HepG2 (cell line): Measurements from ENCODE around the gene ZDHHC14. TPM values are rescaled to one million over a fixed set of nuclear protein-coding genes. Genes with fewer than 3 reads are reported as not detected.

ENCODE experiments used
- ATAC-seq: fragments of 200-7000 bp; cut with Tn5 transposase; 3 replicates; pipeline ENCODE4 v1.9.1; 2020; ENCODE audit warnings: mild to moderate bottlenecking, moderate library complexity
- BruUV-seq: library from RNA; stranded (reverse); fragments of 400-500 nt; replicated peaks from 2 replicates; lab custom pipeline; 2021; lab: Mats Ljungman, UMichigan
- CTCF ChIA-PET: fragments of 300-600 bp; formaldehyde crosslinking; extraction: SDS; loops from one replicate; lab custom pipeline; 2021; ENCODE audit warnings: low total read pairs, inconsistent platforms, low intra/inter-chr PET ratio; lab: Yijun Ruan, JAX
- POLR2A ChIA-PET: fragments of 350-600 bp; sonication (Branson Sonifier 250); formaldehyde crosslinking; loops from one replicate; lab custom pipeline; 2020; ENCODE audit warnings: antibody characterized with exemption, inconsistent platforms; lab: Yijun Ruan, JAX
- DNase-seq: peaks from one replicate; pipeline ENCODE4 v3.0.0-alpha.2; 2015; ENCODE audit warnings: low spot score
- FAIRE-seq: peaks from 3 replicates; lab custom pipeline; 2011; peaks lifted over from hg19 to GRCh38; lab: Jason Lieb, UNC
- H2AFZ ChIP-seq: one replicate; pipeline ENCODE4 v1.6.1; 2011; ENCODE audit warnings: low read length, inconsistent platforms
- H3K27ac ChIP-seq: fragments of 300-600 bp; 3 replicates; pipeline ENCODE4 v1.8.0; 2011; ENCODE audit warnings: mixed run types, mild to moderate bottlenecking, mixed read lengths, low read length, inconsistent platforms; ENCODE audit not compliant: insufficient read depth; ENCODE audit errors: extremely low read length
- H3K27me3 ChIP-seq, 2 experiments: fragments of 200-600 bp in 1 of 2; 2 replicates in 1 of 2; 3 replicates in 1 of 2; pipeline versions ENCODE4 v1.6.0 to v1.8.0; 2011; ENCODE audit warnings: low read length in 2 of 2, mild to moderate bottlenecking in 2 of 2, moderate library complexity in 2 of 2, inconsistent platforms in 1 of 2; ENCODE audit not compliant: insufficient read depth in 2 of 2, control insufficient read depth in 1 of 2
- H3K36me3 ChIP-seq, 2 experiments: fragments of 200-600 bp in 1 of 2; replicated peaks in 1 of 2; 2 replicates in 1 of 2; 3 replicates in 1 of 2; pipeline versions ENCODE4 v1.5.1 to v1.8.0; 2011; ENCODE audit warnings: low read length in 2 of 2, inconsistent platforms in 1 of 2; ENCODE audit not compliant: insufficient read depth in 2 of 2, control insufficient read depth in 1 of 2
- H3K4me1 ChIP-seq: 2 replicates; pipeline ENCODE4 v1.5.1; 2012; ENCODE audit warnings: low read length, inconsistent platforms; ENCODE audit not compliant: insufficient read depth
- H3K4me2 ChIP-seq: 2 replicates; pipeline ENCODE4 v1.6.0; 2011; ENCODE audit warnings: low read depth, low read length, inconsistent platforms
- H3K4me3 ChIP-seq, 3 experiments: fragments of 200-600 bp in 1 of 3; sonication (generic), shearing (Covaris generic) in 1 of 3; replicated peaks in 1 of 3; 2 replicates each; pipeline ENCODE4 v1.5.1; 2011 to 2016; ENCODE audit warnings: low read length in 3 of 3, inconsistent platforms in 2 of 3, low read depth in 2 of 3, mild to moderate bottlenecking in 2 of 3, control low read depth in 1 of 3, mixed read lengths in 1 of 3; ENCODE audit not compliant: insufficient read depth in 1 of 3
- H3K79me2 ChIP-seq: one replicate; pipeline ENCODE4 v1.6.1; 2011; ENCODE audit warnings: low read length, inconsistent platforms; ENCODE audit not compliant: insufficient read depth
- H3K9ac ChIP-seq: 2 replicates; pipeline ENCODE4 v1.6.0; 2011; ENCODE audit warnings: mild to moderate bottlenecking, low read depth, low read length, inconsistent platforms; ENCODE audit not compliant: insufficient read depth
- H3K9me3 ChIP-seq: 2 replicates; pipeline ENCODE4 v1.5.1; 2012; ENCODE audit warnings: mild to moderate bottlenecking, low read length
- H4K20me1 ChIP-seq: 2 replicates; pipeline ENCODE4 v1.6.0; 2011; ENCODE audit warnings: inconsistent platforms, mild to moderate bottlenecking, low read length, moderate library complexity; ENCODE audit not compliant: insufficient read depth
- E2F1 ChIP-seq: sonication (generic); formaldehyde crosslinking; IDR thresholded peaks from 2 replicates; pipeline ENCODE4 v1.5.0; 2020; ENCODE audit warnings: missing genetic modification reagents
- MXI1 ChIP-seq: IDR thresholded peaks from 3 replicates; pipeline ENCODE4 v1.6.1; 2012; ENCODE audit warnings: low read depth, low read length, inconsistent platforms, borderline replicate concordance
- MZF1 ChIP-seq: sonication (generic); formaldehyde crosslinking; IDR thresholded peaks from 2 replicates; pipeline ENCODE4 v1.8.1; 2023; ENCODE audit warnings: mild to moderate bottlenecking, missing genetic modification reagents, borderline replicate concordance
- RFX5 ChIP-seq: IDR thresholded peaks from 2 replicates; pipeline ENCODE4 v1.6.1; 2011; ENCODE audit warnings: low read depth, low read length, improper control_type of control experiment
- SAFB2 ChIP-seq: sonication (generic); formaldehyde crosslinking; IDR thresholded peaks from 2 replicates; pipeline ENCODE4 v1.5.1; 2020; ENCODE audit warnings: missing genetic modification reagents, low read depth, mild to moderate bottlenecking, borderline replicate concordance
- ZNF207 ChIP-seq: fragments of 450-650 bp; IDR thresholded peaks from 2 replicates; pipeline ENCODE4 v1.6.1; 2016; ENCODE audit warnings: antibody characterized with exemption, borderline replicate concordance
- WGBS: methylation state at CpG from one replicate; pipeline ENCODE4 v1.1.6; 2017; ENCODE audit warnings: low lambda C conversion rate; 5-methylcytosine and 5-hydroxymethylcytosine counted together
- in situ Hi-C: cut with HindIII; loops from 2 replicates; pipeline ENCODE4 v1.10.0; 2017; ENCODE audit warnings: low pct_unique_long_range_greater_than_20kb; ENCODE audit not compliant: extremely low pct_ligation_motif_present
- intact Hi-C: fragments of 100-400 bp; cut with micrococcal nuclease; formaldehyde crosslinking; loops from one replicate; pipeline ENCODE4 v1.10.0; 2022; ENCODE audit not compliant: unreplicated experiment
- polyA plus RNA-seq, 8 experiments: library from polyadenylated mRNA; depleted of rRNA in 3 of 8; stranded (reverse) in 7 of 8; unstranded in 1 of 8; fragments of >200 nt; fragmentation: Illumina TruSeq in 4 of 8; extraction: Trizol in 4 of 8; gene quantifications; 2 replicates each; pipeline versions ENCODE4 v1.2.1 to v1.2.3, GENCODE V29; 2011 to 2016; ENCODE audit warnings: low read depth in 4 of 8, missing spikeins in 1 of 8, mixed read lengths in 1 of 8; ENCODE audit not compliant: insufficient read depth in 1 of 8
- total RNA-seq, 5 experiments: library from RNA; depleted of rRNA; stranded (reverse); fragments of >200 nt; fragmentation: Illumina TruSeq; extraction: Trizol; gene quantifications; 2 replicates each; pipeline ENCODE4 v1.2.3, GENCODE V29; 2016; ENCODE audit warnings: low read depth in 1 of 5
- TF ChIP-seq, protein P1 (sequence below): sonication (generic); formaldehyde crosslinking; IDR thresholded peaks from 2 replicates; pipeline ENCODE4 v1.4.0; 2020; ENCODE audit warnings: mild to moderate bottlenecking, missing genetic modification reagents
- TF ChIP-seq, protein P2 (sequence below): sonication (generic); formaldehyde crosslinking; IDR thresholded peaks from 2 replicates; pipeline ENCODE4 v1.9.0; 2021; ENCODE audit warnings: missing genetic modification reagents, borderline replicate concordance
- TF ChIP-seq, protein P3 (sequence below): fragments of 450-650 bp; IDR thresholded peaks from 2 replicates; pipeline ENCODE4 v1.6.1; 2017

The ZDHHC14 gene
- total and polyA plus RNA-seq, 2 of the 13 experiments (the other 11 are each of a cell fraction or from before 2014, with no cell fraction given): 3.7 to 9.5 TPM

DNA sequence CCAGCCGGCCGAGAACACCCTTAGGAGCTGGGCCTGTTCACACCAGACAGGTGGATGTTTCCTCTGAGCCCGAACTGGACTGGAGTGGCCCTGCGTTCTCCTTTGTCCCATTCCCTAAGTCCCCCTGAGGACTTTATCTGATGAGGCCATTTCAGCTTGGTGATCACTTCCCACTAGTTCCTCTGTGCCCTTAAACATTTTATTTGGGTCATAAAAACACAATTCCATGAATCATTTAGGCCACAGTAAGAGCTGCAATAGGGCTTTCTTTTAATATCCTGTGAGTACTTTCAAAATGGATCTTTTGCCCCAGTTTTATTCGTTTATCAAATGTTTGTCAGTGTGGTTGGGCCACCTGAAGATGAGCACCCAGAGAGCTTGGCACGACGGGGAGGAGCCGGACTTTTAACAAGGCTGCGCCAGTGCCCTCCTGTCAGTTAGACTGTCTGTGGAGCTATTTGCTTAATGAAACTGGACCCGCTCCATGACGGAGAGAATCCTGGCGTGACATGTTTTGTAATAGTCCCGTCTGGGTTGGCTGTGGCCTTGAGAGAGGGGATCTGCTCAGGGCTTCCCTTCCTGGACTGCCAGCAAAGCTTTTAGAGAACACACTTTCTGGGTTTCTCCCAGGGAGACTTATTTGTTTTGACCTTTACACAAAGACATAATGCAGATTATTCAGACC lies 53.5 kb downstream of the ZDHHC14 start:
- Histone ChIP-seq H3K9me3 (no peaks in the 10 kb centered on the region), H3K79me2 (no peaks in the 10 kb centered on the region), H3K4me1 (peaks cover 26% of the 10 kb centered on the region), H2AFZ (no peak overlapping the region), H3K36me3 (no peaks in the 10 kb centered on the region), H3K9ac (peak overlapping the region; percentile 14; the same call in 1 of the 2 replicates), H3K4me2 (peak overlapping the region; percentile 32), H4K20me1 (no peaks in the 10 kb centered on the region), H3K27ac (peak overlapping the region; percentile 38), H3K27me3 (no peaks in the 10 kb centered on the region), H3K4me3 (peak overlapping the region in 1 of 3 experiments; percentile 29; a peak in 2 of 6 replicates)
- FAIRE-seq (peak; percentile 91), ATAC-seq (peak; percentile 95), DNase-seq (peak; percentile 90)
- in situ Hi-C loops: no loop called here
- WGBS: 36% methylated on average over 13 of the region's 13 CpGs
- no TSS peak for BruUV-seq
- POLR2A ChIA-PET: interaction anchor here (0.6 to 2.1 kb wide), 12 partner anchors 10 to 293 kb away, joined by 3 to 13 read pairs (median 3); partner anchors contain the start of genes TMEM242 and ZDHHC14
- CTCF ChIA-PET: no interaction called here
- intact Hi-C loops: loop anchor here (1.0 to 5.0 kb wide), 2 partner anchors 18 to 52 kb away; partner anchors contain the start of gene ZDHHC14
- no peak for TF ChIP-seq MXI1
- TF ChIP-seq RFX5: no peak
- no peak for TF ChIP-seq E2F1 (CRISPR knock-in tag)
- TF ChIP-seq MZF1 (CRISPR knock-in tag): no peak
- TF ChIP-seq, protein P1, sequence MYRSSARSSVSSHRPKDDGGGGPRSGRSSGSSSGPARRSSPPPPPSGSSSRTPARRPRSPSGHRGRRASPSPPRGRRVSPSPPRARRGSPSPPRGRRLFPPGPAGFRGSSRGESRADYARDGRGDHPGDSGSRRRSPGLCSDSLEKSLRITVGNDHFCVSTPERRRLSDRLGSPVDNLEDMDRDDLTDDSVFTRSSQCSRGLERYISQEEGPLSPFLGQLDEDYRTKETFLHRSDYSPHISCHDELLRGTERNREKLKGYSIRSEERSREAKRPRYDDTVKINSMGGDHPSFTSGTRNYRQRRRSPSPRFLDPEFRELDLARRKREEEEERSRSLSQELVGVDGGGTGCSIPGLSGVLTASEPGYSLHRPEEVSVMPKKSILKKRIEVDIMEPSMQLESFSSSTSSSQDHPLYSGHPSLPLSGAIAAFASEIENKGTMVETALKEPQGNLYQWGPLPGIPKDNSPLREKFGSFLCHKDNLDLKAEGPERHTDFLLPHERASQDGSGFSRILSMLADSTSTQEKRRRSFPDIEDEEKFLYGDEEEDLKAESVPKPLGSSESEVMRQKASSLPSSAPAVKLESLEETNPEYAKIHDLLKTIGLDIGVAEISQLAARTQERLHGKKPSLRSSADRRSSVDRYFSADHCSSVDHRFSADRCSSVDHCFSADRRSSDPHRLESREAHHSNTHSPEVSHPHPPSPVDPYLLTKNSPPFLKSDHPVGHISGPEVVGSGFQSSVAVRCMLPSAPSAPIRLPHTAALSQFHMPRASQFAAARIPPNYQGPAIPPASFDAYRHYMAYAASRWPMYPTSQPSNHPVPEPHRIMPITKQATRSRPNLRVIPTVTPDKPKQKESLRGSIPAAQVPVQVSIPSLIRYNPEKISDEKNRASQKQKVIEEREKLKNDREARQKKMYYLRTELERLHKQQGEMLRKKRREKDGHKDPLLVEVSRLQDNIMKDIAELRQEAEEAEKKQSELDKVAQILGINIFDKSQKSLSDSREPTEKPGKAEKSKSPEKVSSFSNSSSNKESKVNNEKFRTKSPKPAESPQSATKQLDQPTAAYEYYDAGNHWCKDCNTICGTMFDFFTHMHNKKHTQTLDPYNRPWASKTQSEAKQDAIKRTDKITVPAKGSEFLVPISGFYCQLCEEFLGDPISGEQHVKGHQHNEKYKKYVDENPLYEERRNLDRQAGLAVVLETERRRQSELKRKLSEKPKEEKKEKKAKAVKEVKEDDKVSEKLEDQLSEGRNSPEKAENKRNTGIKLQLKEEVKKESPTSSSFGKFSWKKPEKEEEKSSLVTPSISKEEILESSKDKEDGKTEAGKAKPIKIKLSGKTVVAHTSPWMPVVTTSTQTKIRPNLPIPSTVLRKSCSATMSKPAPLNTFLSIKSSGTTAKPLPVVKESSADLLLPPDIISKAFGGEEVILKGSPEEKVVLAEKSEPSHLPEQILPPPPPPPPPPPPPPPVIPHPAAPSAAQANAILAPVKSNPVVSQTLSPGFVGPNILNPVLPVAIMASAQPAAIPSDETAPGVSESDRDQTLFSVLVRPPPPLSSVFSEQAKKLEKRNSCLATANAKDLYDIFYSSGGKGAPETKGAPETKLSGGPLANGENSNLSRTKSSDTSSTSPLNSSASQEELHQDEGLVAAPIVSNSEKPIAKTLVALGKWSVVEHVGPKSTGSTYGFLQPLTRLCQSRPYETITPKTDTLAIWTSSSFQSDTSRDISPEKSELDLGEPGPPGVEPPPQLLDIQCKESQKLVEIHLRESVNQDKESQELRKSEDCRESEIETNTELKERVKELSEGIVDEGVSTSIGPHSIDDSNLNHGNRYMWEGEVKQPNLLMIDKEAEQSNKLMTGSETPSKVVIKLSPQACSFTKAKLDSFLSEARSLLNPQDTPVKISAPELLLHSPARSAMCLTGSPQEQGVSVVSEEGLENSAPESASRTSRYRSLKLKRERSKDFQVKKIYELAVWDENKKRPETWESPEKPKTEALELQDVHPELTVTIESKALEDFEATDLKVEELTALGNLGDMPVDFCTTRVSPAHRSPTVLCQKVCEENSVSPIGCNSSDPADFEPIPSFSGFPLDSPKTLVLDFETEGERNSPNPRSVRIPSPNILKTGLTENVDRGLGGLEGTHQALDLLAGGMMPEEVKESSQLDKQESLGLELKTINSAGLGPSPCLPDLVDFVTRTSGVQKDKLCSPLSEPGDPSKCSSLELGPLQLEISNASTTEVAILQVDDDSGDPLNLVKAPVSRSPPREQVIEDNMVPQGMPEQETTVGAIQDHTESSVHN: no peak
- TF ChIP-seq, protein P2, sequence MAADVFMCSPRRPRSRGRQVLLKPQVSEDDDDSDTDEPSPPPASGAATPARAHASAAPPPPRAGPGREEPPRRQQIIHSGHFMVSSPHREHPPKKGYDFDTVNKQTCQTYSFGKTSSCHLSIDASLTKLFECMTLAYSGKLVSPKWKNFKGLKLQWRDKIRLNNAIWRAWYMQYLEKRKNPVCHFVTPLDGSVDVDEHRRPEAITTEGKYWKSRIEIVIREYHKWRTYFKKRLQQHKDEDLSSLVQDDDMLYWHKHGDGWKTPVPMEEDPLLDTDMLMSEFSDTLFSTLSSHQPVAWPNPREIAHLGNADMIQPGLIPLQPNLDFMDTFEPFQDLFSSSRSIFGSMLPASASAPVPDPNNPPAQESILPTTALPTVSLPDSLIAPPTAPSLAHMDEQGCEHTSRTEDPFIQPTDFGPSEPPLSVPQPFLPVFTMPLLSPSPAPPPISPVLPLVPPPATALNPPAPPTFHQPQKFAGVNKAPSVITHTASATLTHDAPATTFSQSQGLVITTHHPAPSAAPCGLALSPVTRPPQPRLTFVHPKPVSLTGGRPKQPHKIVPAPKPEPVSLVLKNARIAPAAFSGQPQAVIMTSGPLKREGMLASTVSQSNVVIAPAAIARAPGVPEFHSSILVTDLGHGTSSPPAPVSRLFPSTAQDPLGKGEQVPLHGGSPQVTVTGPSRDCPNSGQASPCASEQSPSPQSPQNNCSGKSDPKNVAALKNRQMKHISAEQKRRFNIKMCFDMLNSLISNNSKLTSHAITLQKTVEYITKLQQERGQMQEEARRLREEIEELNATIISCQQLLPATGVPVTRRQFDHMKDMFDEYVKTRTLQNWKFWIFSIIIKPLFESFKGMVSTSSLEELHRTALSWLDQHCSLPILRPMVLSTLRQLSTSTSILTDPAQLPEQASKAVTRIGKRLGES (CRISPR knock-in tag): no peak
- no peak for TF ChIP-seq SAFB2 (CRISPR knock-in tag)
- TF ChIP-seq, protein P3, sequence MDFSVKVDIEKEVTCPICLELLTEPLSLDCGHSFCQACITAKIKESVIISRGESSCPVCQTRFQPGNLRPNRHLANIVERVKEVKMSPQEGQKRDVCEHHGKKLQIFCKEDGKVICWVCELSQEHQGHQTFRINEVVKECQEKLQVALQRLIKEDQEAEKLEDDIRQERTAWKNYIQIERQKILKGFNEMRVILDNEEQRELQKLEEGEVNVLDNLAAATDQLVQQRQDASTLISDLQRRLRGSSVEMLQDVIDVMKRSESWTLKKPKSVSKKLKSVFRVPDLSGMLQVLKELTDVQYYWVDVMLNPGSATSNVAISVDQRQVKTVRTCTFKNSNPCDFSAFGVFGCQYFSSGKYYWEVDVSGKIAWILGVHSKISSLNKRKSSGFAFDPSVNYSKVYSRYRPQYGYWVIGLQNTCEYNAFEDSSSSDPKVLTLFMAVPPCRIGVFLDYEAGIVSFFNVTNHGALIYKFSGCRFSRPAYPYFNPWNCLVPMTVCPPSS: no peak
- TF ChIP-seq ZNF207: no peak
